ENCODE measurements around the gene SKI.
A peak's percentile ranks its signal among the peaks of the same experiment; 100 is the strongest.

DNA sequence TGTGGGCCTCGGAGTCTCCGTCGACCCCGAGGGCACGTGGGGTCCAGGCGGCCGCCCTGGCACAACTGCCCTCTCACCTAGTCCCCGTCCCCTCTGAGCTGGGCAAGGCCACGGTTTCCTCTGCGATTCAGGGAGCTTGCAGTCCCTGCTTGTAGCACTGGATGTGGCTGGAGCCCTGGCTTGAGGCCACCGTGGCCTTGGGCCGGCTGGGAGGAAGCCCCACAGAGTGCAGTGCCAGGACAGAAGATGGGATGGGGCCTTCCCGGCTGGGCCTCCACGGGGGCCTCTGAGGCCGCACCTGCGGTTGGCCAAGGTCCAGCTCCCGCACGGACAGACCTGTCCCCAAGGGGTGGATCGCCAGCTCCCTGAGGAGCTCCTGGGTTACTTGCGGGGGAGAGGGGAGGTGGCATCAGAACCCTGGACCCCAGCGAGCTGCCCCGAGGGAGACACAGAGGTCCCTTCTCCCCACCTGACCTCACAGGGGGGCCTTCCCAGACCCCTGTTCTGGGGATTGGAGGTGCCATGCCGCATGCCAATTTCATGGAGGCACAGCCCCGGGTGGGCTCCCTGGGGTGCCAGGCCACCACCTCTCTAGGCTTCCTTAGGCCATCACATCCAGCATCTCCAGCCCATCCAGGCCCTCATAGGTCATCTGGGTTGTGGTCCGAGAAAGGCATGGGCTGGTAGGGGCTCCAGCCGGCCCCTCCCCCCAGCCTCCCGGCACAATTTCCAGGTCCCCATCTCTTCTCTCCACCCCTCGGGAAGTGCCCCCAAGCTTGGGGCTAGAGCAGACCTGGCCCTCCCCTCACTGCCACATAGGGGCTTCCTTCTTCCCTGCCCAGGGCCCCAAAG is 82.4 kb downstream of the SKI start:
- no peak for TF ChIP-seq EZH2 (IDR thresholded peaks at IDR 0.05)
- 0 out of 2 replicates have a peak, but pooled peaks have one; percentile 14 for TF ChIP-seq POLR2AphosphoS5 (IDR thresholded peaks at IDR 0.05; ENCODE audit: borderline replicate concordance, low read depth, low read length)
- TF ChIP-seq FOXP2 (optimal IDR thresholded peaks at IDR 0.05; ENCODE audit: control extremely low read depth, extremely low read length, insufficient read depth): no peak

Data from SK-N-MC (cell line).